Measurements from ENCODE around the gene SLC6A18.

The SLC6A18 gene

GRCh38 chr5:1202026-1202797 lies 23.0 kb upstream of the SLC6A18 start:
- in situ Hi-C loops (cut with MboI; ENCODE audit: low pct_unique_long_range_greater_than_20kb, low sequenced_read_pairs, unreplicated experiment), result no loop called here
- TF ChIP-seq CTCF (IDR thresholded peaks at IDR 0.05; ENCODE audit: extremely low read depth, insufficient read depth, missing control alignments), result no peak
- no peak for DNase-seq (ENCODE audit: low spot score)

- no peak for DNase-seq (ENCODE audit: low spot score)
- no peak for TF ChIP-seq CTCF (IDR thresholded peaks at IDR 0.05; ENCODE audit: extremely low read depth, insufficient read depth, missing control alignments)
- in situ Hi-C loops (cut with MboI; ENCODE audit: low pct_unique_long_range_greater_than_20kb, low sequenced_read_pairs, unreplicated experiment), result no loop called here
Observed at GRCh38 chr5:1202798-1203185, 22.4 kb upstream of the SLC6A18 start.

- in situ Hi-C loops (cut with MboI; ENCODE audit: low pct_unique_long_range_greater_than_20kb, low sequenced_read_pairs, unreplicated experiment), result no loop called here
- DNase-seq (ENCODE audit: low spot score), result no peak
- no peak for TF ChIP-seq CTCF (IDR thresholded peaks at IDR 0.05; ENCODE audit: extremely low read depth, insufficient read depth, missing control alignments)
Observed at GRCh38 chr5:1203311-1203967, 21.7 kb upstream of the SLC6A18 start.

GRCh38 chr5:1203968-1204692 lies 21.1 kb upstream of the SLC6A18 start:
- no peak for DNase-seq (ENCODE audit: low spot score)
- in situ Hi-C loops (cut with MboI; ENCODE audit: low pct_unique_long_range_greater_than_20kb, low sequenced_read_pairs, unreplicated experiment), result no loop called here
- no peak for TF ChIP-seq CTCF (IDR thresholded peaks at IDR 0.05; ENCODE audit: extremely low read depth, insufficient read depth, missing control alignments)

GRCh38 chr5:1204693-1205242 lies 20.4 kb upstream of the SLC6A18 start:
- DNase-seq (ENCODE audit: low spot score), result no peak
- in situ Hi-C loops (cut with MboI; ENCODE audit: low pct_unique_long_range_greater_than_20kb, low sequenced_read_pairs, unreplicated experiment), result no loop called here
- no peak for TF ChIP-seq CTCF (IDR thresholded peaks at IDR 0.05; ENCODE audit: extremely low read depth, insufficient read depth, missing control alignments)
